Measurements from ENCODE around the gene TRIP6. TPM values are rescaled to one million over a fixed set of nuclear protein-coding genes. Genes with fewer than 3 reads are reported as not detected.

Gene TRIP6
- total RNA-seq, 2 donors from 2014 or later = 34.4 to 39.2 TPM

GRCh38 chr7:100863406-100863950, 3.7 kb upstream of the TRIP6 start:
- Mint-ChIP-seq H3K36me3 (peaks cover 6 to 18% of the 10 kb centered on the region in 2 donors), H3K27ac (no peak overlapping the region), H3K9me3 (no peaks in the 10 kb centered on the region)
- ATAC-seq = no peak
- no peak for DNase-seq (ENCODE audit: low spot score in 2 of 2)

GRCh38 chr7:100864263-100864845, 2.8 kb upstream of the TRIP6 start:
- Mint-ChIP-seq H3K27ac (no peak overlapping the region), H3K36me3 (peaks cover 6 to 18% of the 10 kb centered on the region in 2 donors), H3K9me3 (no peaks in the 10 kb centered on the region)
- ATAC-seq (no peak), DNase-seq (ENCODE audit: low spot score in 2 of 2) (no peak)

- no peak for ATAC-seq
- no peaks in the 10 kb centered on the region for H3K9me3 Mint-ChIP-seq
- peaks cover 6 to 11% of the 10 kb centered on the region in 2 donors for H3K36me3 Mint-ChIP-seq
- DNase-seq (ENCODE audit: low spot score in 2 of 2) = no peak
- H3K27ac Mint-ChIP-seq = peak overlapping the region in 1 of 2 donors; percentile 96
Observed at GRCh38 chr7:100865372-100865911, 1.7 kb upstream of the TRIP6 start.

GRCh38 chr7:100865938-100866728, 1.1 kb upstream of the TRIP6 start:
- H3K27ac Mint-ChIP-seq = peak overlapping the region; percentile 44 to 96
- no peaks in the 10 kb centered on the region for H3K9me3 Mint-ChIP-seq
- ATAC-seq (peak; percentile 48 to 57), DNase-seq (ENCODE audit: low spot score in 2 of 2) (no peak)
- peaks cover 6% of the 10 kb centered on the region in 2 donors for H3K36me3 Mint-ChIP-seq

GRCh38 chr7:100866729-100867039, 503 bp upstream of the TRIP6 start:
- Mint-ChIP-seq H3K27ac (peak overlapping the region; percentile 96 to 98), H3K9me3 (no peaks in the 10 kb centered on the region), H3K36me3 (peaks cover 6 to 10% of the 10 kb centered on the region in 2 donors)
- ATAC-seq (no peak), DNase-seq (ENCODE audit: low spot score in 2 of 2) (no peak)

GRCh38 chr7:100867776-100868485, 744 bp downstream of the TRIP6 start:
- H3K9me3 Mint-ChIP-seq = no peaks in the 10 kb centered on the region
- H3K36me3 Mint-ChIP-seq = peaks cover 6 to 11% of the 10 kb centered on the region in 2 donors
- ATAC-seq = no peak
- H3K27ac Mint-ChIP-seq = peak overlapping the region; percentile 88 to 96
- no peak for DNase-seq (ENCODE audit: low spot score in 2 of 2)

GRCh38 chr7:100873599-100874299, 6.6 kb downstream of the TRIP6 start:
- ATAC-seq (no peak), DNase-seq (ENCODE audit: low spot score in 2 of 2) (no peak)
- no peaks in the 10 kb centered on the region for H3K9me3 Mint-ChIP-seq
- H3K36me3 Mint-ChIP-seq = peaks cover 46 to 49% of the 10 kb centered on the region in 2 donors
- H3K27ac Mint-ChIP-seq = peak overlapping the region; percentile 97 to 99

- Mint-ChIP-seq H3K27ac (peak overlapping the region; percentile 97 to 99), H3K36me3 (peaks cover 49 to 50% of the 10 kb centered on the region in 2 donors), H3K9me3 (no peaks in the 10 kb centered on the region)
- ATAC-seq (no peak), DNase-seq (ENCODE audit: low spot score in 2 of 2) (no peak)
Observed at GRCh38 chr7:100874300-100874576, 7.1 kb downstream of the TRIP6 start.

- H3K9me3 Mint-ChIP-seq = no peaks in the 10 kb centered on the region
- DNase-seq (ENCODE audit: low spot score in 2 of 2) = peak; percentile 98
- H3K36me3 Mint-ChIP-seq = peaks cover 52% of the 10 kb centered on the region in 2 donors
Observed at GRCh38 chr7:100874577-100875355, 7.6 kb downstream of the TRIP6 start, which contains the start of gene SRRT. SRRT (plus strand) TSS chr7:100875103; CDS start chr7:100875591, 488 bp downstream.

GRCh38 chr7:100875356-100875751, 8.2 kb downstream of the TRIP6 start:
- peak overlapping the region; percentile 97 to 99 for H3K27ac Mint-ChIP-seq
- H3K9me3 Mint-ChIP-seq = no peaks in the 10 kb centered on the region
- peaks cover 55 to 58% of the 10 kb centered on the region in 2 donors for H3K36me3 Mint-ChIP-seq
- ATAC-seq = peak; percentile 52 to 67
- no peak for DNase-seq (ENCODE audit: low spot score in 2 of 2)

More at GRCh38 chr7:100874577-100875355, 7.6 kb downstream of the TRIP6 start, which contains the start of gene SRRT:
- peak within 1 kb of the TSS; percentile 97 to 99 for H3K27ac Mint-ChIP-seq
- ATAC-seq = peak; percentile 95 to 97

GRCh38 chr7:100878013-100878412, 10.8 kb downstream of the TRIP6 start:
- no peak for ATAC-seq
- H3K27ac Mint-ChIP-seq = peak overlapping the region in 1 of 2 donors; percentile 92

GRCh38 chr7:100878685-100879084, 11.5 kb downstream of the TRIP6 start:
- H3K9me3 Mint-ChIP-seq = no peaks in the 10 kb centered on the region
- ATAC-seq = no peak
- no peak for DNase-seq (ENCODE audit: low spot score in 2 of 2)
- H3K36me3 Mint-ChIP-seq = peaks cover 65 to 67% of the 10 kb centered on the region in 2 donors
- H3K27ac Mint-ChIP-seq = peak overlapping the region; percentile 46 to 92

More at GRCh38 chr7:100878013-100878412, 10.8 kb downstream of the TRIP6 start:
- Mint-ChIP-seq H3K36me3 (peaks cover 67 to 70% of the 10 kb centered on the region in 2 donors), H3K9me3 (no peaks in the 10 kb centered on the region)
- no peak for DNase-seq (ENCODE audit: low spot score in 2 of 2)

- no peak for ATAC-seq
- H3K36me3 Mint-ChIP-seq = peaks cover 54 to 64% of the 10 kb centered on the region in 2 donors
- no peaks in the 10 kb centered on the region for H3K9me3 Mint-ChIP-seq
- no peak for DNase-seq (ENCODE audit: low spot score in 2 of 2)
- H3K27ac Mint-ChIP-seq = peak overlapping the region; percentile 70 to 95
Observed at GRCh38 chr7:100879685-100880261, 12.6 kb downstream of the TRIP6 start.

- no peak for DNase-seq (ENCODE audit: low spot score in 2 of 2)
- ATAC-seq = no peak
- no peaks in the 10 kb centered on the region for H3K9me3 Mint-ChIP-seq
- H3K36me3 Mint-ChIP-seq = peaks cover 45 to 63% of the 10 kb centered on the region in 2 donors
- H3K27ac Mint-ChIP-seq = peak overlapping the region; percentile 70 to 77
Observed at GRCh38 chr7:100880645-100881044, 13.5 kb downstream of the TRIP6 start.

- H3K27ac Mint-ChIP-seq = peak overlapping the region in 1 of 2 donors; percentile 55
- H3K36me3 Mint-ChIP-seq = peaks cover 40 to 63% of the 10 kb centered on the region in 2 donors
- no peaks in the 10 kb centered on the region for H3K9me3 Mint-ChIP-seq
- ATAC-seq (no peak), DNase-seq (ENCODE audit: low spot score in 2 of 2) (no peak)
Observed at GRCh38 chr7:100881136-100881535, 13.9 kb downstream of the TRIP6 start.

All from activated naive CD4-positive, alpha-beta T cell treated with anti-CD3 and anti-CD28 coated beads, Interleukin-2, amount 50 U/mL, for 72 hours (primary cell).